ENCODE data around the gene CRYBG2.
A peak's percentile ranks its signal among the peaks of the same experiment; 100 is the strongest.

CRYBG2 gene

DNA sequence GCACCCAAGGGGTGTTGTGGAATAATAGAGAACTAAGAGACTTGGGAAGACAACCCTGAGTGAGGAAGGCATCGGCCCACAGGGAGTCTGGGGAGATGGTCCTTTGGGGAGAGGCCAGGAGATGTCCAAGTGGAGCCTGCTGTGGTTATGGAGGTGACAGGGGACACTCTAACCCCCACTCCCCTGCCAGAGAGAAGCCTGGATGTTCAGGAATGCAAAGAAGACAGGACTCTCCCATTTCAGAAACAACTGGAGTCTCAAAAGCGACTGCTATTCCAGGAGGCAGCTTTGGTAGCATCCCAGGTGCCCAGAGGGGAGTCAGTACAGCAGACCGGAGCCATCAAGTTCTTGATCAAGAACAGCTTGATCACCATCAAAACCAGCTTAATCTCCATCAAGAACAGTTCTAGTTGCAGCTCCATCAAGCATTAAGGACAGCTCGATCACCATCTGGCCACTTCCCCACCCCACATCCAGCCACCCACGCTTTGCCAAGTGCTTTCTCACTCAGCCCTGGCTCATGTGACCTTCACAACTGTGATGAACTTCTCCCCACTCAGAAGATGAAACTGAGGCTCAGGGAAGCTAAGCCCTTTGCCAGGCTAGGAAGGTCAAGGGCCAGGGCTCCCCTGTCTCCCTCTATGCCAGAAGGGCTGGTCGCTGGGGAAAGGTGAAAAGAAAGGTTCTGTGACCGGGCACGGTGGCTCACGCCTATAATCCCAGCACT is 35.4 kb downstream of the CRYBG2 start:
- peak; percentile 65 to 76 for DNase-seq

DNA sequence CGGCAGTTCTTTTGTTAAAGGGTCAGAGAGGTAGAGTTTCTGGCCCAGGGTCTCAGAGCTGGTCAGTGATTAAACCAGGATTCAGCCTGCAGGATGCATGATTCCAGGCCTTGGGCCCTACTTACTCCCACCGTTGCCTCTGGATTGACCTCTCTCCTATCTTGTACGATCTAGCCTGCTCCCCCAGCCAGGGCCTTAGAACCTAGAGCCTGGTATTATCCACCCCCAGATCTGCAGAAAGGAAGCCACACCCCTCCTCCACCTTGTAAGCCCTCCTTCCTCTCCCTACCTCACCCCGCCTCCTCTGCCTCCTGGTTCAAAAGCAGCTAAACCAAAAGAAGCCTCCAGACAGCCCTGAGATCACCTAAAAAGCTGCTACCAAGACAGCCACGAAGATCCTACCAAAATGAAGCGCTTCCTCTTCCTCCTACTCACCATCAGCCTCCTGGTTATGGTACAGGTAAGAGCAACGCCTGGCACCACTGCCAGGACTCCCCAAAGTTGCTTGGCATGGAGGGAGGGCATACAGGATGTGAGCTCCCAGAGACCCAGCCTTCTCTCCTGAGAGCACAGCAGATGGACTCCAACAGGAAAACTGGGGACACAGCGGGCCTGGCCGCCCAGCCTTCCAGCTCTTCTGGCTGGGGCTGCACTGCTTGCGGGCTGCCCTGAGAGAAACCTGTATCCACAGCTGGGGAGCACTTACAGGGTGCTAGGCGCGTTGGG is 36.2 kb downstream of the CRYBG2 start, which contains the start of gene CD52:
Gene CD52, plus strand, starts transcription at position 347 of the 726 bp plus-strand sequence. Its CDS starts 60 bp downstream, at position 407.
- DNase-seq, result peak; percentile 75 to 83

DNA sequence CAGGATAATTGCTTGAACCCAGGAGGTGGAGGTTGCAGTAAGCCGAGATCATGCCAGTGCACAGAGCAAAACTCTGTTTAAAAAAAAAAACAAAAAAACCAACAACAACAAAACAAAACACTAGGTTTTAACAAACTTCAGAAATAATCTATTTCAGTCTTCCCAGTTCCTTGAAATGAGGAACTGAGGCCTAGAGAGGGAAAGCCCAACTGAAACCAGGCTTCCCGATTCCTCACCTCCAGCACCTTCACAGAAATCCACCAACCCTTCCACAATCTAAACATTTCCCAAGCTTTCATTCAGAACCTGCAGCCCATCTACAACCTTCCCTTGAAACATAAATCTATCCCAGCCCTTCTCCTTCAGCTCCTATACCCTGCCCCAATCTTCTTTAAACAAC is 36.8 kb downstream of the CRYBG2 start:
- DNase-seq, result no peak

DNA sequence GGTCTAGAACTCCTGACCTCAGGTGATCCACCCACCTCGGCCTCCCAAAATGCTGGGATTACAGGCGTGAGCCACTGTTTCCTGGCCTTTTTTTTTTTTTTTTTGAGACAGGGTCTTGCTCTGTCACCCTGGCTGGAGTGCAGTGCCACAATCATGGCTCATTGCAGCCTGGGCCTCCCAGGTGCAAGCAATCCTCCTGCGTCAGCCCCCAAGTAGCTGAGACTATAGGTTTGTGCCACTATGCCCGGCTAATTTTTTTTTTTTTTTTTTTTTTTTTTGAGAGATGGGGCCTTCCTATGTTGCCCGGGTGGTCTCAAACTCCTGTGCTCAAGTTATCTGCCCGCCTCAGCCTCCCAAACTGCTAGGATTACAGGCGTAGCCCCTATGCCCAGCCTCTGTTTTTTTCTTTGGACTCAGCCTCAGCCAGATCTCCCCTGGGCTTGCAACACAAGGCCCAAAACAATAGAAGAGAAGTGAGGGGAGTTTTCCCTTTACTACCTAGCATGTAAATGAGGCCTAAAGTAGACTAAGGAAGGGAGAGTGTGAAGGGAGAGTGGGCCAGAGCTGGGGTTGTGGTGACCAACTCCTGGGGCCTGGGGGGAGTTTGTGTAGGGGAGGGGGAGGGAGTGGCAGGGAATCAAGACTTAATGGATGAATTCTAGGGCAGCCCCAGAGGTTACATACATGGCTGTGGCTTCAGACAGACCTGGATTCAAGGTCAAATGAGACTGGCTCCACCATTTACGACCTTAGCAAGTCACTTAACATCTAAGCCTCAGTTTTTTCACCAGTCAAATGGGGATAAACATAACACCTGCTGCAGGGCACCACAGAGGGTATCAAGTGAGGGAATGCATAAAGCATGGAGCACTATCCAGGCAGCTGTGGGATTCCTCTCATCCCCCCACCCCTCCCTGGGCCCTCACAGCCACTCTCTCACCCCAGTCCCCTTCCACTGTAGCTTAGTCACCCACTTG is 37.8 kb downstream of the CRYBG2 start:
- no peak for DNase-seq

DNA sequence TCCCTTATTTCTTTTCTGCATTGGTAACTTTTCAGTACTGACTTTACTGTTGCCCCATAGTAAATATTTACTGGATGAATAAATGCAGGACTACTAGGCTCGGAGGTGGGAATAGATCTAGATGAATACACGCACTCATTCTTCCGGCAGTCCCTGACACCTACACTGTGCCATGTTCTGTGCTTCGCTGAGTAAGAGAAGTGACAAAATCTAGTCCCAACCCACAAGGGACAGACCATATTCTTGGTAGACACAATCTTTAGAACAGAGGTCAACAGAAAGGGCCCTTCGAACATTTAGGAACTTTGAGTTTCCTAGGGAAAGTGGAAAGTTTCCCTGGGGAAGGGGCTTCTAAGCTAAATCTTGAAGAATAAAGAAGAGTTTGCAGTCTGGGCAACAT is 39.4 kb downstream of the CRYBG2 start:
- no peak for DNase-seq

DNA sequence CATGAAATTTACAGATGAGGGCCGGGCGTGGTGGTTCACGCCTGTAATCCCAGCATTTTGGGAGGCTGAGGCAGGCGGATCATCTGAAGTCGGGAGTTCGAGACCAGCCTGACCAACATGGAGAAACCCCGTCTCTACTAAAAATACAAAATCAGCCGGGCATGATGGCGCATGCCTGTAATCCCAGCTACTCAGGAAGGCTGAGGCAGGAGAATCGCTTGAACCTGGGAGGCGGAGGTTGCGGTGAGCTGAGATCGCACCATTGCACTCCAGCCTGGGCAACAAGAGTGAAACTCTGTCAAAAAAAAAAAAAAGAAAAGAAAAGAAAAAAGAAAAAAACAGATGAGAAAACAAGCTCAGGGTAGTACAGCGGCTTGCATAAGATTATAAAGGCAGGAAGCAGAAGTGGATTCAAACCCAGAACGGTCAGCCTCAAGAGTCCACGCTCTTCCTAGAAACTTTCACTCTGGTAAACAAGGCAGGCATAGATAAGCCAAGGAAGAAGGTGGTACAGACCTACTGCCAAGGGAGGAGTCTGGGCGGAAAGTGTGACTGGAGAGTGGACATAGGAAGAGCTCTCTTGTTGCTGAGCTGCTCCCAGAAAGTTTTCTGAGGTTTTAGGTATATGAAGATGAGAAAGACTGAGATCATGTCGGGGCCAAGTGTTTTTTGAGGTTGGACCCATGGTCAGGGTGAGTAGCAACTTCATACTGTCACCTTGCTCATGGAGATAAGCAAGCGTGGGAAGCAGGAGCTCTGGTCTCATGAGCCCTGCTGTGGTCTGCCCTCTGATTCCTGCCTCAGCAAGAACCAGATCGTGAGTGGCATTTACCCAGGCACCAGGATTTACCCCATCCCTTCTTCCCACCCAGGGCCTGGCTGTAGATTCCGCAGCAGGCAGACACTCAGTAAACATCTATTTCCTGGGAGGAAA is 45.7 kb downstream of the CRYBG2 start:
- DNase-seq, result peak; percentile 48 to 54

DNA sequence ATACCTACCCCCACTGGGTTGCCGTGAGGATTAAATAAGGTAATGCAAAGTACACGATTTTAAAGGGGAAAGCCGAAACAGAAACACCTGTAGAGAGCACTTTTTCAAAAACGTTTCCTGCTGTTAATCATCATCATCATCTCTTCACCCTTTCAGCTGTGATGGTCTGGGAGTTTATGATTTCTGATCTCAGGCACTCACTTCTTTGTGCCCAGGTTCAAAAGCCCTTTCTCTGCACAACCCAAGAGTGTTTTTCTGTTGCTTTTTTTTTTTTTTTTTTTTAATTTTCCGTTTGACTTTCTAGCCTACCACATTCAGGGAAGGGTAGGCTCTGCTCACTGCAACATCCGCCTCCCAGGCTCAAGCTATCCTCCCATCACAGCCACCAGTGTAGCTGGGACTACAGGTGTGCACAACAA is 46.6 kb downstream of the CRYBG2 start:
- peak; percentile 20 to 41 for DNase-seq

DNA sequence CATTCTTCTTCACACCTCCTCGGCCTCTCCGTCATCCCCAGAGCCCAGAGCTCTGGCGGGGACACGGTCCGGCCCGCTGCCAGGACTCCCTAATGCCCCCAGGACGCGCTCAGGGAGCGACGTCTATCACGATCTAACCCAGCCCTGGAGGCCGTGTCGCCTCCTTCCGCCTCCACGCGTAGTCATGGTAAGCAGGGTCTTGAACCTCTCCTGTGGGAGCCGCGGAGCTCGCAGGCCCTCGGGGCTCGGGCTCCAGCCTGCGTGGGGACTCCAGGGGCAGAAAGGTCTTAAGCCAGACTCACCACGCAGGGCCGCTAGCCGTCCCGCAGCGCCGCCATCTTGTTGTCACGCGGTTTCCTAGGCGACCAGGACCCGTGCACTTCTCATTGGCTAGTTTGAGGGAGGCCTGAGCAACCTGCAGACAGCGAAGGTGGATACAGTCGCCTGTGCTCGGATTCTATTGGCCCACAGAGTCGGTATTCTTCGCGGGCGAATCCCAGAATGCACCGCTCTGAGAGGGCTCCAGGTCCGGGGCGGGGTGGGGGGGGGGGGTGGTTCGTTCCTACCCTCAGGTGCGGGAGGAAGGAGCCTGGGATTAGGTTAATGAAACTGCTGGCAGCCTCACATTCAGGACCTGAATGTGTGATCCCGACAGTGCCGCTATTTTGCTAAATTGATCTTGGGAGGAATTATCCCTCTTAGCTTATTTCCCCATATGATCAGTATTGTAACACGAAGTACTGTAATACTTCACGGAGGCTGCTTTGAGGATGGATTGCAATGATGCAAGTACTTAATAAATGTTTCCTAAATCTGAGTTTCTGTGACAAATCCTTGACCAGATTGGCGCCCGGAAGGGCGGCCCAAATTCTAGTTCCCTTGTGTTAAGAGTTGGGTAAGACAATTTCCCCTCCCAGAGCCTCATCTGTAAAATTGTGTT is 47.4 kb downstream of the CRYBG2 start, which contains the start of gene UBXN11:
Gene UBXN11, minus strand, starts transcription at position 347 of the 940 bp plus-strand sequence. CDS start 3,753 bp downstream, outside the sequence.
- DNase-seq, result peak; percentile 92 to 94

DNA sequence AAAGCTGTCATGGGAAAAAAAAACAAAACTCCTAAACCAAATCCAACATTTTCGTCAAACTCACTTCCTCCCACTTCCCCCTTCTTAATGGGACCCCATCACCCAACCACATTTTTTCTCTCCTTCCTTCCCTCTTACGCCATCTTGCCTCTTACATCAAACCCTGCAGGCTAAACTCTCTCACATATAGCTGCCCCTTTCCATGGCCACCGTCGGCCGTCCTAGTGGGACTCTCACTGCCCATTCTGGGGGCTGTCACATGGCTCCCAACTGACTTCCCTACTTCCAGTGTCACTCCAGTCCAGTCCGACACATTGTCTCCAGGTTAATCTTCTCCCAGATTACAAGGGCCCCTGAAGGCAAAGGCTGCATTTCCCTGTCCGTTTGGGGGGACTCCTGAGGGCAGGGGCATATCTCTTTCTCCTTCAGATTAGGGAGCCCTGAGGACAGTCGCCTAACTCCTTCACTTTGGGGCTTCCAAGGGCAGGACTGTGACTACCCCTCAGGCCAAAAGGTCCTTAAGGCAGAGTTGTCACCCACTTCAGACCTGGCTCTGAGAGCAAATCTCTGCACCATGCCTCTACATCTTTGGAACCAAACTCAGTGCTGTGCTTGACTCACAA is 48.2 kb downstream of the CRYBG2 start:
- no peak for DNase-seq

DNA sequence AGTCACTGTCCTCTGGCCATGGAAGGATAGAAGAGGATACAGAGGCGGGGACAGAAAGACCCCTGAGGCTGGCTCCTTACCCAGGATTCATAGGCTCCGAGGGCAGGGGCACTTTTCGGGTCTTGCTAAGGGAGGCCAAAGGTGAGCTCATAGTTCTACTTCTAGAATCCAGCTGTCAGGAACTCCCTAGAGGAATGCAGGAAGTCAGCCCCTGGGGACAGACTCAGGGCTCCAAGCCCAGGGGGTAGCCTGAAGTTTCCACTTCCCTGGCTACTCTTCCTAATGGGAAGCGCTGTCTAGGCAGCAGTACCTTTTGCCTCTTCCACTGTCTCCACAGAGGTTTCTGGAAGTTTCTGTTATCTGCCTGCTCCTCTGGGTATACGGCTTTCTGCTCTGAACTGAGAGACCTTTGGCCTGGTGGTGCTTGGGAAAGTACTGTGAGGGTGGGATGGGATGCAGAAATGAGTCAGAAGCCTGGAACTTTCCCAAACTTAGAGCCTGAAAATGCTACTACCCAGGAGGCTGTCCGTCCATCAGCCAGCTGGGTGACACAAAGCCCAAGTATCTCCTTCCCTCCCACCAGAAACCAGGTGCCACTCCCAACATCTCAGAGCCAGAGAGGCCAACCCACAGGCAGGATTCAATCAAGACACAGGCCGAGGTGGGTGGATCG is 51.1 kb downstream of the CRYBG2 start:
- no peak for DNase-seq

DNA sequence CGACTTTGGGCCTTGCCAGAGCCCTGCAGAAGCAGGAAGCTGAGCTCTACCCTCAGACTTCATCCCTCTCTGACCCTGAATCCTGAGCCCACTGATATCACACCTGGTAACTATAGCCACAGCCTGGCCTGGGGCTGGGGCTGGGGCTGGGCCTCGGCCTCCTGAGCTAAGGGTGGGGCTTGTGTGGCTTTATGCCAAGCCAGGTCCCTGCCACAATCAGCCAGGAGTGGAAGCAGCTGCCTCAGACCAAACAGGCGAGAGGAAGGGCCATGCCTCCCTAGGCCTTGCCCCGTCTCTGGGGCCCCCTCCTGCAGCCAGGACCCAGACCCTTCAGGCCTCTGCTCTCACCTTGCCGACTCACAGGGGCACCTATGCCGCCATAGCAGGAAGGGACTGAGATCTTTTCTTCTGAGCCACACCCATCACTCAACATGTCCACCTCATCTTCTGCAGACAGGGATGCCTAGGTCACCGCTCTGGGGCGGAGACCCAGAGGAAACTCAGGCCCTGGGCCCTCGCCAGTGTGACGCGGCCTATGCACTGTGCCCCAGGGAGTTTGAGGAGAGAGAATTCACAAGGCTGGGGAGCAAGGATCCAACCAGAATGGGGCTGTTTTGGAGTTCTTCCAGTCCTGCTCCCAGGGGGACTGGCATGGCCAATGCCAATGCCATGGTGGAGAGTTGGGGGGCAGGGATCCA is 53.2 kb downstream of the CRYBG2 start:
- DNase-seq, result no peak

DNA sequence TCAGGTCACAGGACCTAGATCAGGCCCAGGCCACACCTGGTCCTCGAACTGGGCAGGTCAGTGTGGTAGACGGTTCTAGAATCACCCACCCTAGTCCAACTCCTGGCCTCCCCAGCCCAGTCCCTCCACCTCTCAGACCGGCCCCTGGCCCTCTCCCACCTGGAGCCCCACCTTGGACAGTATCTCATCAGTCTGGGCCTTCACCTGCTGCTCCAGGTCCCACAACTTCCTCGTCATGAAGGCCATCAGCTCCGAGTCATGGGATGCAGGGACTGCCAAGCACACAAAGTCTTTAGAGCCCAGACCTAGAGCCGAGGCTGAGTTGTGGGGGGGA is 56.2 kb downstream of the CRYBG2 start:
- no peak for DNase-seq

DNA sequence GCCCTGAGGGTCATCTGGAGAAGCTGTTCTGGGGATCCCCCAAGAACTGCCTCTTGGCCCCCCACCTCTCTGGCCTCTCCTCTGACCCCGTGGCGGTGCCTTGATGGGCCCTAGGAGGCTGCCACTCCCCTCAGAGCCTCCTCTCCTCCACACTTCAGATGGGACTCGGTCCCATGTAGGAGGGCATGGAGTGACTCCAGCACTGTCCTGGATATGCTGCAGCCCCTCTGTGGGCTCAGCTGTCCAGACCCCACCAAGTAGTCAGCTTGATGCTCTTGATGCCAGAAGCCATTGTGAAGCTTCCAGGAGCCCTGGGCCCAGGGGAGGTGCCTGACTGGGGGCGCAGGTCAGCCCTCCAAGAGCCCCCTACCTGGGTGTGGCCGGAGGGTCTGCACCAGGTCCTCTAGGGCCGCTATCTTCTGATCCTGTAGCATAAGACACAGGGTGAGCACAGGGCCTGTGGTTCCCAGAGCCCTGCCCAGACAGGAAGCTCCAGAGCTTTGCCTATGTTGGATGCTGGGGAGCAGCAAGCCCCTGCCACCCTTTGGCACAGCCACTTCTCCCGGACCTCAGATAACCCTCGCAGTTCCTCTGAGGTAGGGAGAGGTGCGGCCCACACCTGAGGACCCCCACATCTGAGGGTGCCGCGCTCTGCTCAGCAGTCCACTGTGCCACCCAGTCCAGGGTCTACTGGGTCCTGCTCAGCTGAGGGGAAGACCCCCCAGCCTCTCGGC is 56.7 kb downstream of the CRYBG2 start:
- DNase-seq, result no peak

DNA sequence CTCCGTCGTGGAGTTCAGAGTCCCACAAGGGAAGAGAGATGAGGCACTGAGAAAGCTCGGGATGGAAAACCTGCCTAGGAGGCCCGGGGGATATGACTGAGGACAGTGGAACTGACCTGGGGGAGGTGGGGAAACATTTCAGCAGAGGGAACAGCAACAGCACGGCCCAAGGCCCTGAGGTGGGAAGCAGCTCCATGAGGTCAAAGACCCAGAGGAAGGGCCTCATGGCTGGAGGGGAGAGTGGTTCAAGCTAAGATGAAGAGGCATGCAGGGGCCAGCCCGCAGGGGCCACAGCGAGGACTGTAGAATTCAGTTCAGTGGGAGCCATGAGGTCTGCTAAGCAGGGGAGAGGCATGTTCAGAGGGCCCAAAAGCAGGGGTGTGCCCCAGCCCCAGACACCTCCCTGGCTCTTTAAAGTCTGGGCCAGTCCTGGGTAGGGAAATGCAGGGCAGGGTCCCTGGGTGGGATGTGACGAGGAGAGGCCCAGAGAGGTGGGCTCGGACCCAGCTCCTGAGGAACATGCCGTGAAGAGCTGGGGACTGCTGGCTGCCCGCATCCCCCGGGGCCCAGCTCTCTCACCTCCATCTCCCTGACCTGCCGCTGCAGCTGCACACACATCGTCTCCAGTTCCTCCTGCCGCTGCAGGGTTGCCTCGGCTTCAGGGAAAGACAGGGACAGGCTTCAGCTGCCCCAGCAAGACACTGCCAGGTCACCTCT is 57.4 kb downstream of the CRYBG2 start:
- no peak for DNase-seq

DNA sequence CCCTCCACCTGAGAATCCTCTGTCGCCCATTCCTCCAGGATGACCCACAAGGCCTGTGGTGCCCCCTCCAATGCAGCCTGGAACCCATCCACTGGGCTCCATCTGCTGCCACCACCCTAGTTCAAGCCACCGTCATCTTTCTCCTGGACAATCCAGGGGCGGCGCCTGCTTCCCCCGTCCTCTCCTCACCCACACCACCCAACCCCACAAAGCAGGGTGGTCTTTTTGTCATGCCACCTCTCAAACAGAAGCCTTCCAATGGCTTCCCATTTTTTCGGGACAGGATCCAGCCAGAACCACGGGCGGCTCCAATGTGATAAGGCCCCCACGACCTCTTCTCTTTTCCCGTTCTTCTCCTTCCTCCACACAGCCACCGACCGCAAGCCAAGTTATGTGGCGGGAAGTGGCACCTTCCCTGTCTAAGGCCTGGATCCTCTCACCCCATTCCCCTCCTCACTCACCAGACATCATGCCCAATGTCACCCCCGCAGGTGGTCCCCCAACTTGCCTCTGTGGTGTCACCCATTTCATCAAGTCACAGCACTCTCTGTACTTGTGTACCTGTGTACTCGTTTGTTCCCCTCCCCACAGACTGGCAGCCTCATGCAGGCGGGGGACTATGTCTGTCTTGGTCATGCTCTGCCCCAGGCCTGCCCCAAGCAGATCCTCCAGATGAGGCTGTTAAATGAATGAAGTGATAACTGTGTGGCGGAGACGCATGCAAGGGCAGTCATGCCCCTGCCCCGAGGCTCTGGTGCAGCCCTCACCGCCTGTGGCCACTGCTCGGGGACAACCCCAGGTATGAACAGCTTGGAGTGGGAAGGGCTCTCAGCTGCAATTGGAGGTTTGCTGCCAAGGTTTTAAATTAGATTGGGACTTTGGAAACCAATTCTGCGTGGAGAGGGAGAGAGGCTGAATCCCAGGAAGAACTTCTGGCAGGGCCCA is 58.5 kb downstream of the CRYBG2 start:
- no peak for DNase-seq

DNA sequence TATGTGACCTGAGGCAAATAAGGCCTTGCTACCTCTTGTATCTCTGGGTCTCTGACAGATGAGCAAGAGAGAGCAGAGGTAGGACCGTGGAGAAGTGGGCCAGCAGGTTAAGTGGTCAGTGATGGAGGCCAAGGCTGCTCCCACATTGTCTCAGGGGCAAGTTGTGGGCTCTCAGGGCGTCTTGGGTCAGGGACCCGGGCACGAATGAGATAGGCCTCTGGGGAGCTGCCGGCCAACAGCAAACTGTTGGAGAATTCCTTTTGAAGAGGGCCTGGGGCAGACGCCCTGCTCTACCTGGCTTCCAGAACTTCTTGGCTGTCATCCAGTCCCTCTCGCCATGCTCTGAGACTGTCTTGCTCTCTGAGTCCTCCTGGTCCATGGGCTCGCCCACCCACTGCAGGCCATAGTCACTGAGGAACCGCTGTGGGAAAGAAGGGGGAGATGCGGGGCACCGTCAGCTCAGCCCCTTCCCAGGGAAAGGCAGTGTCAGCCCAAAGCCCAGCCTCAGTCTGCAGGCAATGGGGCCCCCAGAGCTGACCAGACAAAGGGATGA is 59.9 kb downstream of the CRYBG2 start:
- no peak for DNase-seq

Data from activated CD4-positive, alpha-beta T cell treated with anti-CD3 and anti-CD28 coated beads, Interleukin-2, amount 50 U/mL, for 48 hours (primary cell).